ENCODE data around the gene LTBP1. TPM values are rescaled to one million over a fixed set of nuclear protein-coding genes. Genes with fewer than 3 reads are reported as not detected.

LTBP1 gene
- total RNA-seq, 1 donor from 2014 or later = 90.4 TPM

- intact Hi-C loops (cut with DNase I) = no loop called here
- DNase-seq (ENCODE audit: missing footprints) (no peak), ATAC-seq (no peak)
Measured at GRCh38 chr2:33022395-33022985, 75.7 kb downstream of the LTBP1 start.

DNA sequence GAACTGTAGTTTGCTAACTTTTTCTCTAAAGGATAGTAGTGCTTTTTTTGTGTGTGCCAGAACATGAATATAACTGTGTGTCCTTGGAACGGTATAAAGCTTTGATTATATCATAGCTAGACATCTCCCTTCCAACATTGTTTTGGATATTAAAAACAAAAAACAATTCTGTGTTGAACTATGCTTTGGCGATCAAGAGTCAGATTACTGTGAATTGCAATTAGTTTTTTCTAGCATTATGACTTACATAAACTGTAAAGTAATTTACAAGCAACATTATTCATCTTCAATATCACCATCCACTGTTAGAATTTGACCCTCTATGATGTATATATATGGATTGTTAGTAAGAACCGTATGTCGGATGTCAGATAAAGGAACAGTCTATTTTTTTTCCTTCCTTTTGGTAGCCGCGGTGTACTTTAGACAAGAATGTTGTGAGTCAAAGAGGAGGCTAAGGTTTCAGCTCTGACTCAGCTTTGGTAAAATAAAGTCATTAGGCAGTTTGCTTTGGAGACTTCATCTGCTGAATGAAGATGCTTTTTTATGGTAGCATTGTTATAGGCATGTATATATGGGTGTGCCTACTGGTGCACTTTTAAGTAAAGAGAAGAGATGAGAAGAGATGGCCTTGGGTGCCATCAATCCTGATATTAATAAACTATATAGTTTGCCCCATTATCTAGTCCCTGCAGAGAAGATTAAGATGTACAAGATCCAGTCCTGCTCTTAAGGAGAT, 76.4 kb downstream of the LTBP1 start:
- no peak for DNase-seq (ENCODE audit: missing footprints)
- intact Hi-C loops (cut with DNase I) = no loop called here
- ATAC-seq = no peak

DNA sequence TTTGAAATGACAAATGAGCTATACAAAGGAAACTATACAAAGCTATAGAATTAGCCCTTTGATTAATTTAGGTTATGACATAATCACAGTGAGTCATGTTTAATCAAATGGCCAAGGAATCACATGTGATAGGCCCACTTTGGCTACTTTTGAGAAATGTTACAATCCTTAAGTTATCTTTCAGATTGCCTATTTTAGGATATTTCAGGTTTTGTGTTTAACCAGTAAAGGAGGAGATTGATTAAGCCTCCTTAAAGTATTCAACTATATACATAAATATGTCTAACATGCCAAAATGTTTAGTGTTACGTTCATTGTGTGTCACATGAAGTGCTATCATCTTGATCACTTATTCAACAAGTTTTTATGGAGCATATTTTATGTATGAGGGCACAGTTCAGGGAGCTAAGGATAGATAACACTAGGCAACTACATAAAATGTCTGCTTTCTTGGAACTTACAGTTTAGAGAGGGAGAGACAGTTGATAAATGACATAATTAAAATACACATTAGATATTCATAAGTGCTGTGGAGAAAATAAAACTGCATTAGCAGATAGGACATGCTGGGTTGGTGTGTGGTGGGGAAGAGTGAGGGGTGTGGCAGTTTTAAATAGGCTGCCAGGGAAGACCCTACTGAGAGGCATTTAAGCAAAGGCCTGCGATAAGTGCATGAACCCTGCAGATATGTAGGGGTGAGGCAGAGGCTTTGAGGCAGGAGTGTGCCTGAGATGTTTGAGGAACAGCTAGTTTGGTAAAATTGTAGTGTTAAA, 77.2 kb downstream of the LTBP1 start:
- DNase-seq (ENCODE audit: missing footprints) (no peak), ATAC-seq (no peak)
- intact Hi-C loops (cut with DNase I) = loop anchor here (2.0 kb wide), 1 partner anchor 77 kb away; the partner anchor contains the start of gene LTBP1

DNA sequence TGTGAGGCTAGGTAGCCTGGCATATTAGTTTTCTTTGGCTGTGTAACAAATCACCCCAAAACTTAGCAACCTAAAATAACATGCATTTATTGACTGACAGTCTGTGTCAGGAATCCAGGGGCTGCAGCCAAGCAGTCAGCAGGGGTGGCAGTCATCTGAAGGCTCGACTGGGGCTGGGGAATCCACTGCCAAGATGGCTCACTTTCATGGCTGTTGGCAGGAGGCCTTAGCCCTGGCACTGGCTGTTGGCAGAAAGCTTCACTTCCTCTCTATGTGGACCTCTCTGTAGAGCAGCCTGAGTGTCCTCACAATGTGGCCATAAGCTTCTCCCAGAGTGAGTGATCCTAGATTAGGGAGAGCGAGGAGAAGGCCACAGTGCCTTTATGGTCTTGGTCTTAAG, 78.0 kb downstream of the LTBP1 start:
- intact Hi-C loops (cut with DNase I) = loop anchor here (2.0 kb wide), 1 partner anchor 78 kb away; the partner anchor contains the start of gene LTBP1
- DNase-seq (ENCODE audit: missing footprints) (no peak), ATAC-seq (no peak)

GRCh38 chr2:33029459-33029858, 82.7 kb downstream of the LTBP1 start:
- intact Hi-C loops (cut with DNase I) = no loop called here

GRCh38 chr2:33029926-33030325, 83.2 kb downstream of the LTBP1 start:
- no peak for ATAC-seq
- intact Hi-C loops (cut with DNase I) = loop anchor here (5.0 to 10.0 kb wide), 3 partner anchors 345 to 555 kb away; no protein-coding TSS in a partner anchor
- no peak for DNase-seq (ENCODE audit: missing footprints)

More at GRCh38 chr2:33029459-33029858, 82.7 kb downstream of the LTBP1 start:
- DNase-seq (ENCODE audit: missing footprints) (no peak), ATAC-seq (no peak)

DNA sequence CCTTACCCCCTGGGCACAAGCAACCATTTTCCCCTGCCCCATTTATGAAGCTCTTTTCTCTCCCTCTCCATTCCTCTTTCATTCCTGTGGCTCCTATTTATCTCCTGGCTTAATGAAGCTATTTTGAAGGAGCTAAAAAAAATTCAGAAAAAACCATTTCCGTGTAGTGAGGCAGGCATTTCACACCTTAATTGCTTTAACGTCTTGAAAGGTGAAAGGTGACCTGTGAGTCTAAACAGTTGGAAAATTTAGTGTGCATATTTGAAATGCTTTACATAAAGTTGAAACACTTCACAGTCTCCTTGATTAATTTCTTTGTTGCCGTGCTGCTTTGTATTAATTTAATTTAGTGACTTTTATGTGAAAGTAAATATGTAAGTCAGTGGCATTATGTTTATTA, 83.6 kb downstream of the LTBP1 start:
- DNase-seq (ENCODE audit: missing footprints) (no peak), ATAC-seq (no peak)
- intact Hi-C loops (cut with DNase I) = loop anchor here (5.0 to 10.0 kb wide), 3 partner anchors 344 to 554 kb away; no protein-coding TSS in a partner anchor

- intact Hi-C loops (cut with DNase I) = loop anchor here (2.0 to 10.0 kb wide), 4 partner anchors 85 to 553 kb away; partner anchors contain the start of gene LTBP1
- DNase-seq (ENCODE audit: missing footprints) = no peak
Measured at GRCh38 chr2:33032245-33032644, 85.5 kb downstream of the LTBP1 start.

GRCh38 chr2:33033606-33034081, 86.9 kb downstream of the LTBP1 start:
- intact Hi-C loops (cut with DNase I) = loop anchor here (1.0 to 10.0 kb wide), 5 partner anchors 87 to 551 kb away; partner anchors contain the start of gene LTBP1
- ATAC-seq (peak; percentile 72), DNase-seq (ENCODE audit: missing footprints) (no peak)

More at GRCh38 chr2:33032245-33032644, 85.5 kb downstream of the LTBP1 start:
- no peak for ATAC-seq

GRCh38 chr2:33034784-33035183, 88.0 kb downstream of the LTBP1 start:
- ATAC-seq = peak; percentile 61
- DNase-seq (ENCODE audit: missing footprints) = no peak
- intact Hi-C loops (cut with DNase I) = loop anchor here (5.0 to 10.0 kb wide), 4 partner anchors 233 to 550 kb away; no protein-coding TSS in a partner anchor

- ATAC-seq = no peak
- intact Hi-C loops (cut with DNase I) = loop anchor here (5.0 to 10.0 kb wide), 3 partner anchors 229 to 547 kb away; no protein-coding TSS in a partner anchor
- no peak for DNase-seq (ENCODE audit: missing footprints)
Measured at GRCh38 chr2:33038230-33038629, 91.5 kb downstream of the LTBP1 start.

- no peak for DNase-seq (ENCODE audit: missing footprints)
- no peak for ATAC-seq
- intact Hi-C loops (cut with DNase I) = loop anchor here (5.0 to 10.0 kb wide), 3 partner anchors 229 to 546 kb away; no protein-coding TSS in a partner anchor
Measured at GRCh38 chr2:33038799-33039198, 92.0 kb downstream of the LTBP1 start.

DNA sequence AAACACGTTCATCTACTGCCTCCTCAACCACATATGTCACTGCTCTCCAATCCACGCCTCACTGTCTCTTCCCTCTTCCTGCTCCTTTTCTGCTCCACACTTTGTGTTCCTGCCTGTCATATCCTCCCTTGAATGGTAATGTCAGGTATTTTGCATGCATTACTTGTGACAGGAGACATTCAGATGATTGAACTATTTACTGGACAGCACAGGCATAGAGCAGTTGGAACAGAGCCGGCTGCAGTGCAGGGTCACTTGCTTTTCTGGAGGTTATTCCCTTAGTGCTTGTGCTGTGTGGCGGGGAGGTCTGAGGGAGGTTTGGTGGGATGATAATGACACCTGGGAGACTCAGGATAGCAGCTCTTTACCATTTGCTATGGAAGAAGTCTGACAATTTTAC, 93.8 kb downstream of the LTBP1 start:
- intact Hi-C loops (cut with DNase I) = no loop called here
- no peak for DNase-seq (ENCODE audit: missing footprints)
- no peak for ATAC-seq

- ATAC-seq (no peak), DNase-seq (ENCODE audit: missing footprints) (no peak)
- intact Hi-C loops (cut with DNase I) = no loop called here
Measured at GRCh38 chr2:33042265-33042664, 95.5 kb downstream of the LTBP1 start.

DNA sequence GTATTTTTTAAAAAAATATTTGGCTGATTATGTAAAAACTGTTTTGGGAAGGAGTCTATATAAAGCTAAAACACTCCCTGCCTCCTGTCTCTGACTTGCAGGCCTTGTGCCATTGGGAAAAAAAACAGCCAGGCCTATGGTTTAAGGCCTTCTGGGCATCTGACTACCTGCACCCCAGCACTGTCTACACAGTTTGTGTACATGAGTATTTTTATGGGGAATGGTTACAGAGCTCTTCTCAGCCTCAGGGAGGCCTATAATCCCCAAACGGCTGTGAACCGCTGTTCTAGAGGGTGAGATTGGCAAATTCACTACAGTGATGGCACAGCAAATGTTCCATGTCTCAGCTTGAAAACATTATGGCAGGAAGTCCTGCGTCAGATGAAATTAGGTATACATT, 96.1 kb downstream of the LTBP1 start:
- ATAC-seq = no peak
- intact Hi-C loops (cut with DNase I) = no loop called here
- DNase-seq (ENCODE audit: missing footprints) = no peak

DNA sequence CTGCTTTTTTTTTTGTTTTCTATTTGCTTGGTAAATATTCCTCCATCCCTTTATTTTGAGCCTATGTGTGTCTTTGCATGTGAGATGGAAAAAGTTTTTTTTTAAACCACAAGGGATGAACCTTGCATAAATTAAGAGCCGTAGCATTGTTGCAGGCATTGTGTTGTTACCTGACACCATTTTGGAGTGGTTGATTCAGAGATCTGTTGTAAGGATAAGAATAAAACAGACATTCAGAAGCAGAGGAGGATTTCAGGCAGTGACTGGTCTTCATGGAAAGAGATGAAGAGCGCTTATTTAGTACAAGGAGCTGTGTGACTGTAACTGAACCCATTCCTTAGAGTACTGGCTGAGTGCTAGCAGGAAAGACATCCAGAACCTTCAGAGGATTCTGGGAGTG, 101.2 kb downstream of the LTBP1 start:
- ATAC-seq = no peak
- intact Hi-C loops (cut with DNase I) = no loop called here
- no peak for DNase-seq (ENCODE audit: missing footprints)

GRCh38 chr2:33051586-33052360, 105.0 kb downstream of the LTBP1 start:
- ATAC-seq (peak; percentile 54), DNase-seq (ENCODE audit: missing footprints) (no peak)
- intact Hi-C loops (cut with DNase I) = no loop called here

DNA sequence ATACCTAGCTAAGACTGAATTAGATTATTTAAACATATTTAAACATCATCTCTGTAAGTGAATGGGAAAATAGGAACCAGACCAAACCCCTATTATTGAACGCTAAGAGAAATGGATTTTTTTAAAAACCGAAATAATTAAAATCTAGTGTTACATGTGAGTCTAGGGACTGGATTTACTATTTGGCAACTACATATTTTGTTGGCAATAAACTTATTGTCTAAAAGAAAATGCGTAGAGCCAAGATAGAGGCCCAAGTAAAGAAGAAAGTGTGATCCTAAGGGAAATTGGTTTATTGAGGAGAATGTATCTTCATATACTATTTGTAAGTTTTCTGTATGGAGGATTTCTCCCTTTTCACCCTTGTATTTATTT, 105.6 kb downstream of the LTBP1 start:
- intact Hi-C loops (cut with DNase I) = no loop called here
- ATAC-seq (no peak), DNase-seq (ENCODE audit: missing footprints) (no peak)
